Muscle of back (tissue), 11 donors: ENCODE data around the gene C6. TPM values are rescaled to one million over a fixed set of nuclear protein-coding genes. Genes with fewer than 3 reads are reported as not detected.

Experiments
- DNase-seq, 3 donors: peaks; one replicate each; pipeline versions ENCODE4 v3.0.0 to v3.0.0-alpha.2; 2013
- polyA plus RNA-seq, 10 donors: library from polyadenylated mRNA; unstranded; fragments of 120-200 nt; gene quantifications; one replicate each; pipeline ENCODE4 v1.2.1, GENCODE V29; 2013; ENCODE audit not compliant: insufficient read length in 10 of 10

The C6 gene
- polyA plus RNA-seq, 10 donors = 0.16 to 0.44 (median 0.28) TPM; not detected in 4

DNA sequence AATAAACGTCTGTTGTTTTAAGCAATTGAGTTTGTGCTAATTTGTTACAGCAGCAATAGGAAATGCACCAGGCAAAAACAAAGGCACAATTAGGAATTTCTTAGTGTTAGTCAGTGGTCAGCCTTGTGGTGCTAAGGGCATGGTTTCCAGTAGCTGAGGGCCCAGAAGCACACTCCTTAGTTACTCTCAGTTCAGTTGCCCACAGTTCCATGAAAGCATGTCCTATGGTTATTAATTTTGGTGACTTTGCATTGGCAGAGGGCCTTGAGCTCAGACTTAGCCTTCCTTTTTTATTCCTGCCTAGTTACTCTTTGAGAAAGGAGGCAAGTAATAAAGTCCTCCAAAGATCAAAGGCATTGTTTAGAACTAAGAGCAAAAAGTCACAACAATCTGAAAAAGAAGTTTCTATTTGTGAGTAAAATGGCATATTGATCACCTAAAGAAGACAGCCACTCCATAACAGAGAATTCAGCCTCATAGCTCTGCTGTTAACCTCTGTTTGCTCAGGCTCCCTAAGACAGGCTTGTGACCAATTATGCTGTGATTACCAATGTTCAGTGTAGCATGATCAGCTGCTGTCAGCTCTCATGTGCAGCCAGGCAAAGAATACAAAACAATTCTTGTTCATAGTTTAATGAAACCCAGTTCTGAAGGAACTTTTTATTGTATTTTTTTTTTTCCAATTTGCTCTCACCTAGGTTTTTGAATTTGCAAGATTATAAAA, 85.2 kb downstream of the C6 start:
- DNase-seq = no peak

DNA sequence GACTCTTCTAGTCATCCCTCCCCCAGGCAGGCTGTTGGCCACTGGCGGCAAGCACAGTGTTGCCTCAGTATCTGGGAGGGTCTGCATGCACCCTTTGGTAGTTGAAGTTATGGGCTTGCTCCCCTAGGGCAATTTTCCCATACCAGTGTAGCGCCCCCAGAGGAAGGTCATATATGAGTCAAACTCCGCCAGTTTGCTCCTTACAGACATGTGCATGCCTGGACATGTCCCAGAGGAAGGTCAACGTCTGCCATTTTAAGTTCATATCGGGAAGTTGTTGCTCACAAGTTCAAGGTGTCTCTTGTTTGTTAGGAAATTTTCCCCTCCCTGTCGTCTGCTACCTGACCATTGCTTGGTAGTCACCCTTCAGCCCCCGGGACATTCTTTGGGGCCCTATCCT, 90.9 kb downstream of the C6 start:
- no peak for DNase-seq

DNA sequence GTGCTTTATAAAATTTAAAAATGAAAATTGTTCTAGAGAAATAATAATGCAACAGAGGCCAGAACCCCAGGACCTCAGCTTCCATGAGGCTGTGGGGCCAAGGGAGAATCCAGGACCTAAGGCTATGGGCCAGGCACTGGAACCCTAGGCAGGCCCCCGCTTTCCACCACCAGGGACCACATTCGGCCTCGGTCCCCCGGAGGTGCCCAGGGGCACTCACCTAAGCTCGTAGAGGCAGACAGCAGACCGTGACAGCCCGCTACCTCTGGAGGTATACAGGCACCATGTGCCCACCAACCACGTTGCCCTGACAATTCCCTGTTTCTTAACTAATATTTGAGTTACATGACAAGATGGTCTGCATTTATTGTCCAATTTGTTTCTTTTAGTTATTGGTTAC, 92.7 kb downstream of the C6 start:
- no peak for DNase-seq

DNA sequence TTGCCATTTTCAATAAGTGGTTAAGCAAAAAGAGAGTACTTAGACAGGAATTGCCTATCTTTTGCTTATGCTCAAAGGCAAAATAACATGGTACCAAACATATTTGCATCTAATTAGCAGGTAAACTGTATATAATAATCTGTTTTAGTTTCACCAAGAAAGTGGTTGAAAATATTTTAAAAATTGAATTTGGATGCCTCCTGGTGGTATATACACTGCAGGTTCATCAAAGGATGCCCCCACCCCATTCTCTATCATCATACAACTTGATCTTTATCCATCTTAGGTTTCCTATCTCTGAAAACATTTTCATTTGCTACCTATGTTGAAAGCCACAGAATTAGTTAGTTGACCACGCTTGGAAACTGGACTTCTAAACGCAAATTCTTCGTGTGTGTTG, 95.2 kb downstream of the C6 start:
- no peak for DNase-seq

DNA sequence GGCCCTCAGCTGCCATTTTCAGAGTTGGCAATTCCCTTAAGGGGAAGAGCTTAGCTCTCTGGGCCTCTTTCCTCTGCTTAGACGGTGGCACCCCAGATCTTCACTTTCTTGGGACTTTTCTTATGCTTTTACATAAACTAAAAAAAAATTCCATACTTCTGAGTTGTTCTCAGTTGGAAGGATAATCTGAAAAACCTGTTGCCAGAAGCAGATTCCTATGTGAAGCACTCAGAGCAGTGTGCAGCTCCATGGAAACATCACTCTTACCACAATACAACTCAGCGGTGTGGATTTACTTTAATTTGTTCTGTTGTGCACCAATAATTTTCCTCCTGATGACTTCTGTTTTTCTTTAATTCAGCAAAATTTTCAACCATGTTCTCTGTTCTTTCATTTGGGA, 98.1 kb downstream of the C6 start:
- peak; percentile 7 to 26 (median 24) for DNase-seq

DNA sequence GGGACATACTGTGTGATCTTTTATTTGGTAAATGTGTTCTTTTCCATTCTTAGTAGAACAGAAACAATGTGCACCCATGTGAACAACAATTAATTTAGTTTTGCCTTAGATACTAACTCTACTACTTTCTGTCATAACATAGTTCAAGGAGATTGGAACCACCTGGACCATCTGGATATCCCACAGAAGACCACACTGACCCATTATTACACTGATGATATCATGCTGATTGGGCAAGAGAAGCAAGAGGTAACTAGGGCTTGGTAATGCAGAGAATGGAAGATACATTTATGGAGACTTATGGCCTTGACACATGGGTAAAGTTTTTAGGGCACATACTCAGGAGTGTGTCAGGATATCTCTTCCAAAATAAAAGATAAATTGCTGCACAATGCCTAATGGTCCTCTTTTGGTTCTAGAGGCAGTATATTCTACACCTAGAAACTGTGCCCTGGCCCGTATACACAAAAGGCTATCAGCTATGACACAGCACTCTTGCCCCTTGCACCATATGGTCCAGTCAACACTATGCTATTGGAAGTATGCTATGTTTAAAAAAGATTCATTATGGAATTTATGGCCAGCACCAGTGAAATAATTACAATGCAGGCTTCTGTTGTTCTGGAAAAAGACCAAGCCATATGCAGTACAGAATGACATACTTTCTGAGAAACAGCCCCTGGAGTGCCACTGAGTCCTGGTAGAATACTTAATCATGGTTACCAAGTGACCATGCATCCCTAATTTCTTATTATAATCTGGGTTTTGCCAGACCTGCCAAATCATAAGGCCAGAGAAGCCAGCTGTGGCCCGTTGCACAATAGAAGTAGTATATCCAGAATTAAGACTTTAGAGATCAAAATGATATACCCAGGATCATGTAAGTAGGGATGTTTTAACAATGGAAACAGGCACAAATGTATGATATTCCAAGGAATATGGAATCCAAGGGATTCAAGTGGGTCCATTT, 100.6 kb downstream of the C6 start:
- DNase-seq = no peak

DNA sequence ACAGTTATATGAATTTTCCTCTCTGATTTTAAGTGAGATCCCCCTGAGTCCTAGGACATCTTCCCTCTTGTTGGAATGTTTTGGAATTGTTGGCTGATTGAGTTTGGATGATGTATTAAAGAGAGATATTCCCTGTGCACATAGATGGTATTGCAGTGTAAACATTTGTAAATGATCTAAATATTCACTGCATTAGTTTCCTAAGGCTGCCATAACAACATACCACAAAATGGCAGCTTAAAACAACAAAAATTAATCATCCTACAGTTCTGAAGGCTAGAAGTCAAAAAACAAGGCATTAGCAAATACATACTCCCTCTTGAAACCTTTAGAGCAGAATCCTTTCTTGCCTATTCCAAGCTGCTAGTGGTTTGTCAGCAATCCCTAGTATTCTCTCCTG, 104.1 kb downstream of the C6 start:
- no peak for DNase-seq

DNA sequence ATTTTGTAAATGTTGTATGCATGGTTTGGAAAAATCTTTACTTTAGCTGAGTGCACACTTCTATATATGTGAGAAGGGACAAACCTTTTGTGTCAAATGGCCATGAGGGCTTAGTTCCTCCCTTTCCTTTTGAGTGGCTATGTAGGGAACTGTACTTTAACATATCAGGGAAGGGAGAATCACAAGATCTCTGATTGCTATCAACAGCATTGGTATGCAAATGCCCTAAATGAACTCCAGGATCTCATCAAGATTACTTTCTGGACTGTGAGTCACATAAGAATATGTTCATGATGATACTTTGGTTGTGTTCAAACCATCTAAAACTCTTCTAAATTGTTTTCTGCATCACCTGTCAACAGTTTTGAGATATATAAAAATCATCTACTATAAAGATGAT, 111.0 kb downstream of the C6 start:
- no peak for DNase-seq

DNA sequence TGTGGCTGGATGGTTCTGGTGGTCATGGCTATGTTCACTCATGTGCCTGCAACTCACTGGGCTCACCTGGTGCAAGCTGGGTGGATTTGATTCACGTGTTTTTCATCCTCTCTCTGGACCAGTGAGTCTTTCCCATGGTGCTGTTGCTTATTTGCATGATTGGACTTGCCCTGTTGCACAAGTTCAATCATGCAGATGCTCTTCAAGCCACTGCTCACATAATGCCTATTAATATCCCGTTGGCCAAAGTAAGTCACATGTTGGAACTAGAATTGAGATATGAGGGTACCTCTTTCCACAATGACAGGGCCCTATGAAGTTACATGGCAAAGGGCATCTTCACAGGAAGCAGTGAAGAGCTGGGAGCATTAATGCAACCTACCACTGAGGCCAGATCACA, 115.7 kb downstream of the C6 start:
- no peak for DNase-seq

DNA sequence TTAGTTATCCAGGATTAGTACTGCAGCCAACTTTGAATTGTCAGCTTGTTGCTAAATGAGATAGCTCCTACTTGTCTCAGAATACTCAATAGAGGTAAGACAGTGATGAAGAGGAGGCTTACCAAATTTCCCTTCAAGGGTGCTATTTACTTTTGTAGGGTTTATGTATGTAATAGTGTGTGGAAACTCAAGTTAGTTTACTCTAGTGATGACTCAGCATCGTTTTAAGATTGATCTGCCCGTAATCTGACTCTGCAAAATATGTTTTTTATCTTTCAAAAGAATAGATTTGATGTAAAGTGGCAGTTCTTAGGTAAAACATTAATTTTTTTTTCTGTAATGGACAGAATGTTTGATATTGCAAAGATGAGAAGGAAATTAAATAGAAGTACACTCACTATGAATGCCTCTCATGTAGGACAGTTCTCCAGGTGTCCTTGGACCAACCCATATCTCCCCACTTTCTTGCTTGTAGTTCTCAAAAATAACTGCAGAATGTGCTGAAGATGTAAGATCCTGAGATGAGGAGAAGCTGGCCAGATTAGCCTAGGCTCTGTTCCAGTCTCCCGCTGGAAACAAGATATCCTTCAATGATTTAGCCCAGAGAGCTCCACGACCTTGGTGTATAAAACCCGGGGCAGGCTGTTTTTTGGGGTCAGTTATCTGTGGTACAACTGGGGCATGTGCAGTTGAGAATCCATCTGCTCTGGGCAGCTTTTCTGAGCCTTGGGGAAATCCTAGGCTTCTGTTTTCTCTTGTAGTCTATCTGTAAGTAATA, 117.8 kb downstream of the C6 start:
- no peak for DNase-seq

DNA sequence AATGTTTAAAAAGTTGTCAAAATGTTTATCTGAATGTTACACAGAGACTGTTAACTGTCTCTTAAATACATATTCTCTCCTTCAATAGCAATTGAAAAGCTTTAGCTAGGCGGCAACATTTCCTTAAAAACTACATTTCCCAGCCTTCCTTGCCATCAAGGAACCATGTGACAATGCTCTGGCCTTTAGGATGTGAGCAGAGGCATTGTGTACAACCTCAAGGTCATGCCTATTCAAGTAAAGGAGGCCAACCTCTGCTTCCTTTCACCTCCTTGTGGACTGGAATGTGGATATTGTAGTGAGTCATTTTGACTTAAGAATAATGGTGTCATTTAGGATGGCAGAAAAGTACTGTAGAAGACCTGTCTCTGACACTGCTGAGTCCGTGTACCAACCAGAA, 118.5 kb downstream of the C6 start:
- no peak for DNase-seq

DNA sequence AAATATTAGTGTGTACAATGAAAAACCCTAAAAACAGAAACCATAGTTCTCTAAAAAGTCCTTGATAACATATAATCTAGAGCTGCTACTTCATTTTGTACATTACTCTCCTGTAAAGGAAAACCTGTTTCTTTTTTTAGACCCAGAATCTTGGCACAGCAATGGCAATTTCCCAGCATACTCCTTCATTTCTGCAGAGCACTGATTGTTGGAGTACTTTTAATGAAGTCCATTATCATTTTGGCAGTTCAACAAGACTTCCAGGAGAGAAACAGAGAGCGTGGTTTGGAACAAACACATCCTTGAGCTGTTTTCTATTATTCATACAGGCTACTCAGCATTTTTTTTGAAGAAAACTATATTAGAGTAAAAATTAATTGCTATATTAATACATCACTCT, 119.5 kb downstream of the C6 start:
- no peak for DNase-seq

Other genes with a start within 250 kb of the C6 start
- gene MROH2B, start 142.2 kb downstream of the C6 start, polyA plus RNA-seq = under 1 TPM in 2 of 10 donors, not detected in 8; 0.07 TPM